ENCODE results near the gene ARHGDIA. TPM values are rescaled to one million over a fixed set of nuclear protein-coding genes. Genes with fewer than 3 reads are reported as not detected.

Gene ARHGDIA
- total RNA-seq, 2 experiments from 2014 or later = 265 to 715 TPM

GRCh38 chr17:81885869-81886548 is 14.9 kb upstream of the ARHGDIA start:
- Histone ChIP-seq H3K79me2 (ENCODE audit: insufficient read depth, low read depth, low read length) (peaks cover 40% of the 10 kb centered on the region), H3K9me3 (ENCODE audit: low read length) (no peaks in the 10 kb centered on the region), H3K27ac (ENCODE audit: low read depth, low read length, poor library complexity, severe bottlenecking) (no peak overlapping the region), H2AFZ (ENCODE audit: low read length) (no peak overlapping the region), H4K20me1 (ENCODE audit: insufficient read depth, low read length) (peaks cover 22% of the 10 kb centered on the region), H3K9me2 (ENCODE audit: insufficient read depth, low read length) (no peaks in the 10 kb centered on the region), H3K4me1 (ENCODE audit: insufficient read depth, low read length, poor library complexity, severe bottlenecking) (peaks cover 12% of the 10 kb centered on the region), H3K36me3 (ENCODE audit: insufficient read depth, low read length) (peaks cover 100% of the 10 kb centered on the region), H3K4me3 (ENCODE audit: low read depth, low read length, poor library complexity, severe bottlenecking) (no peak overlapping the region), H3K4me2 (ENCODE audit: low read length) (no peak overlapping the region)
- ChIA-PET POLR2A (interaction anchor here (1.2 to 1.3 kb wide), 2 partner anchors 8 to 13 kb away, joined by 3 to 4 read pairs; no protein-coding TSS in a partner anchor), CTCF (ENCODE audit: unreplicated experiment) (no interaction called here)
- no TSS peak for BruUV-seq (replicated peaks)
- TF ChIP-seq EZH2phosphoT487 (IDR thresholded peaks at IDR 0.05; ENCODE audit: borderline replicate concordance, low read depth, low read length) (no peak), CTCF (conservative IDR thresholded peaks at IDR 0.05; ENCODE audit: low read length) (no peak)
- no peak for DNase-seq (ENCODE audit: low spot score)
- intact Hi-C loops (cut with micrococcal nuclease; ENCODE audit: unreplicated experiment) = no loop called here

DNA sequence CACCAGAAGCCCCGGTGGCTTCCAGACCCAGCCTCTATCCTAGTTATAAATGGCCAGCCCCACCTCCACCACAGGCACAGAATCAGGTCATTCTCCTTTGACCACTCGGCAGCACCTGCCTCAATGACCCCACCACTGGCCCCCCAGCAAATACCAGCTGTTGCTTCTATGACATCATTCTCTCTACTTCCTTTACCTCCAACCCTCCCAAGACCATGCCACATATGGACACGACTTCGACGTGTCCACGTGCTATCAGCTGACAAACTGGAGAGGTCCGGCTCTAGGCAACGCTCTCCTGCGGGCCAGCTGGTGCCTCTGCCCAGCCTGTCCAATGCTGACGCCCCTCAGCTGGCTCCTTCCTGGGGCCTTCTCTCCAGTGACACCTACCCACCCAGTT is 14.3 kb upstream of the ARHGDIA start:
- no peaks in the 10 kb centered on the region for H3K9me2 ChIP-seq (ENCODE audit: insufficient read depth, low read length)
- DNase-seq (ENCODE audit: low spot score) = no peak
- ChIA-PET POLR2A (interaction anchor here (1.2 to 1.3 kb wide), 2 partner anchors 8 to 13 kb away, joined by 3 to 4 read pairs; no protein-coding TSS in a partner anchor), CTCF (ENCODE audit: unreplicated experiment) (no interaction called here)
- intact Hi-C loops (cut with micrococcal nuclease; ENCODE audit: unreplicated experiment) = no loop called here
- TF ChIP-seq EZH2phosphoT487 (IDR thresholded peaks at IDR 0.05; ENCODE audit: borderline replicate concordance, low read depth, low read length) = no peak
- no peak for TF ChIP-seq CTCF (conservative IDR thresholded peaks at IDR 0.05; ENCODE audit: low read length)
- peaks cover 35% of the 10 kb centered on the region for H3K79me2 ChIP-seq (ENCODE audit: insufficient read depth, low read depth, low read length)
- no peak overlapping the region for H3K27ac ChIP-seq (ENCODE audit: low read depth, low read length, poor library complexity, severe bottlenecking)
- peaks cover 21% of the 10 kb centered on the region for H4K20me1 ChIP-seq (ENCODE audit: insufficient read depth, low read length)
- no peaks in the 10 kb centered on the region for H3K9me3 ChIP-seq (ENCODE audit: low read length)
- no peak overlapping the region for H3K4me3 ChIP-seq (ENCODE audit: low read depth, low read length, poor library complexity, severe bottlenecking)
- BruUV-seq (replicated peaks) = no TSS peak
- H3K4me1 ChIP-seq (ENCODE audit: insufficient read depth, low read length, poor library complexity, severe bottlenecking) = peaks cover 12% of the 10 kb centered on the region
- peaks cover 100% of the 10 kb centered on the region for H3K36me3 ChIP-seq (ENCODE audit: insufficient read depth, low read length)
- H3K4me2 ChIP-seq (ENCODE audit: low read length) = no peak overlapping the region
- H2AFZ ChIP-seq (ENCODE audit: low read length) = no peak overlapping the region

GRCh38 chr17:81884968-81885367 is 13.8 kb upstream of the ARHGDIA start:
- no TSS peak for BruUV-seq (replicated peaks)
- peaks cover 7% of the 10 kb centered on the region for H3K4me1 ChIP-seq (ENCODE audit: insufficient read depth, low read length, poor library complexity, severe bottlenecking)
- ChIA-PET POLR2A (interaction anchor here (0.6 to 1.3 kb wide), 3 partner anchors 9 to 494 kb away, joined by 3 to 4 read pairs (median 3); no protein-coding TSS in a partner anchor), CTCF (ENCODE audit: unreplicated experiment) (no interaction called here)
- H3K9me2 ChIP-seq (ENCODE audit: insufficient read depth, low read length) = no peaks in the 10 kb centered on the region
- intact Hi-C loops (cut with micrococcal nuclease; ENCODE audit: unreplicated experiment) = no loop called here
- H4K20me1 ChIP-seq (ENCODE audit: insufficient read depth, low read length) = peaks cover 16% of the 10 kb centered on the region
- peaks cover 100% of the 10 kb centered on the region for H3K36me3 ChIP-seq (ENCODE audit: insufficient read depth, low read length)
- no peak overlapping the region for H3K4me2 ChIP-seq (ENCODE audit: low read length)
- H3K27ac ChIP-seq (ENCODE audit: low read depth, low read length, poor library complexity, severe bottlenecking) = no peak overlapping the region
- no peak overlapping the region for H2AFZ ChIP-seq (ENCODE audit: low read length)
- H3K79me2 ChIP-seq (ENCODE audit: insufficient read depth, low read depth, low read length) = peaks cover 30% of the 10 kb centered on the region
- H3K9me3 ChIP-seq (ENCODE audit: low read length) = no peaks in the 10 kb centered on the region
- DNase-seq (ENCODE audit: low spot score) = no peak
- H3K4me3 ChIP-seq (ENCODE audit: low read depth, low read length, poor library complexity, severe bottlenecking) = no peak overlapping the region
- TF ChIP-seq CTCF (conservative IDR thresholded peaks at IDR 0.05; ENCODE audit: low read length) (no peak), EZH2phosphoT487 (IDR thresholded peaks at IDR 0.05; ENCODE audit: borderline replicate concordance, low read depth, low read length) (no peak)
